H1 (cell line): ENCODE results near the gene DNM2. TPM values are rescaled to one million over a fixed set of nuclear protein-coding genes. Genes with fewer than 3 reads are reported as not detected.
"Not testable (repeated sequence)": the region's sequence is repeated elsewhere in the genome, so short reads cannot be mapped to it uniquely, and the experiment has no call there.

Experiments
- CTCF ChIA-PET: fragments of 300-600 bp; sonication (Branson Sonifier 250); formaldehyde crosslinking; loops from one replicate; lab custom pipeline; 2021; ENCODE audit not compliant: partially characterized antibody; lab: Charles Lee
- POLR2A ChIA-PET: fragments of 300-600 bp; sonication (Branson Sonifier 250); formaldehyde crosslinking; loops from one replicate; lab custom pipeline; 2021; ENCODE audit warnings: inconsistent platforms; ENCODE audit not compliant: partially characterized antibody; lab: Charles Lee
- DNase-seq, 2 experiments: peaks; one replicate each; pipeline versions ENCODE4 v3.0.0 to v3.0.0-alpha.2; 2010 to 2022; ENCODE audit warnings: low spot score in 2 of 2, low read depth in 1 of 2, mixed read lengths in 1 of 2
- FAIRE-seq: peaks from 2 replicates; lab custom pipeline; 2011; peaks lifted over from hg19 to GRCh38; lab: Jason Lieb, UNC
- H2AFZ ChIP-seq: 2 replicates; pipeline ENCODE4 v1.8.1; 2012; ENCODE audit warnings: low read length, inconsistent platforms
- H2AK5ac ChIP-seq: 2 replicates; pipeline ENCODE4 v1.6.1; 2013; ENCODE audit warnings: low read depth, low read length
- H2BK120ac ChIP-seq: replicated peaks from 2 replicates; pipeline ENCODE3; 2013; ENCODE audit warnings: low read depth, low read length, inconsistent platforms
- H2BK12ac ChIP-seq: 2 replicates; pipeline ENCODE4 v1.6.1; 2013; ENCODE audit warnings: low read depth, low read length
- H2BK15ac ChIP-seq: 2 replicates; pipeline ENCODE4 v1.6.1; 2013; ENCODE audit warnings: low read length
- H2BK20ac ChIP-seq: 2 replicates; pipeline ENCODE4 v1.6.1; 2013; ENCODE audit warnings: low read length
- H2BK5ac ChIP-seq: 2 replicates; pipeline ENCODE4 v1.6.1; 2013; ENCODE audit warnings: low read depth, low read length
- H3K14ac ChIP-seq: 2 replicates; pipeline ENCODE4 v1.6.1; 2013; ENCODE audit warnings: inconsistent platforms; ENCODE audit not compliant: insufficient read length
- H3K18ac ChIP-seq: 2 replicates; pipeline ENCODE4 v1.6.1; 2013; ENCODE audit warnings: low read length; ENCODE audit errors: extremely low read depth
- H3K23ac ChIP-seq: 2 replicates; pipeline ENCODE4 v1.6.1; 2013; ENCODE audit warnings: inconsistent platforms; ENCODE audit not compliant: insufficient read length
- H3K23me2 ChIP-seq: 2 replicates; pipeline ENCODE4 v1.6.1; 2013; ENCODE audit warnings: low read depth, low read length
- H3K27ac ChIP-seq: 2 replicates; pipeline ENCODE4 v1.6.1; 2011; ENCODE audit warnings: low read depth, low read length, inconsistent platforms
- H3K27me3 ChIP-seq, 4 experiments: replicated peaks in 1 of 4; 1 replicate in 1 of 4; 2 replicates in 3 of 4; pipeline versions ENCODE4 v1.6.1 to v1.8.1; 2011 to 2013; ENCODE audit warnings: low read length in 3 of 4, mild to moderate bottlenecking in 3 of 4, inconsistent platforms in 2 of 4, mixed read lengths in 2 of 4, moderate library complexity in 1 of 4; ENCODE audit not compliant: control insufficient read depth in 3 of 4, insufficient read depth in 3 of 4; ENCODE audit errors: extremely low read depth in 1 of 4
- H3K36me3 ChIP-seq, 4 experiments: 2 replicates each; pipeline versions ENCODE4 v1.6.1 to v1.8.1; 2011 to 2013; ENCODE audit warnings: mild to moderate bottlenecking in 4 of 4, low read length in 3 of 4, moderate library complexity in 2 of 4, control low read depth in 1 of 4, inconsistent platforms in 1 of 4; ENCODE audit not compliant: insufficient read depth in 4 of 4, control insufficient read depth in 2 of 4
- H3K4ac ChIP-seq: replicated peaks from 2 replicates; pipeline ENCODE3; 2013; ENCODE audit warnings: low read length, low read depth, mixed read lengths, inconsistent platforms; ENCODE audit not compliant: insufficient read length
- H3K4me1 ChIP-seq, 4 experiments: replicated peaks in 1 of 4; 1 replicate in 1 of 4; 2 replicates in 3 of 4; pipeline versions ENCODE4 v1.6.1 to v1.8.1; 2011 to 2013; ENCODE audit warnings: low read length in 3 of 4, inconsistent platforms in 2 of 4, mixed read lengths in 1 of 4; ENCODE audit not compliant: insufficient read depth in 4 of 4, control insufficient read depth in 3 of 4
- H3K4me2 ChIP-seq, 2 experiments: 2 replicates each; pipeline versions ENCODE4 v1.6.1 to v1.8.1; 2011 to 2013; ENCODE audit warnings: low read depth in 2 of 2, low read length in 2 of 2, control low read depth in 1 of 2, inconsistent platforms in 1 of 2, mild to moderate bottlenecking in 1 of 2; ENCODE audit not compliant: insufficient read depth in 1 of 2
- H3K4me3 ChIP-seq, 4 experiments: fragments of 200-600, 300-600 bp in 1 of 4; sonication (generic), shearing (Covaris generic), sonication (Bioruptor Twin) in 1 of 4; 2 replicates each; pipeline versions ENCODE4 v1.5.1 to v1.8.1; 2011 to 2016; ENCODE audit warnings: low read length in 4 of 4, low read depth in 3 of 4, control low read depth in 2 of 4, inconsistent platforms in 2 of 4, mild to moderate bottlenecking in 2 of 4, mixed read lengths in 1 of 4, moderate library complexity in 1 of 4; ENCODE audit not compliant: insufficient read depth in 2 of 4; ENCODE audit errors: extremely low read depth in 1 of 4
- H3K56ac ChIP-seq: replicated peaks from 2 replicates; pipeline ENCODE3; 2013; ENCODE audit warnings: low read depth, mild to moderate bottlenecking, mixed read lengths, low read length, inconsistent platforms; ENCODE audit not compliant: insufficient read length
- H3K79me1 ChIP-seq: 2 replicates; pipeline ENCODE4 v1.6.1; 2013; ENCODE audit warnings: low read depth, low read length, control low read depth
- H3K79me2 ChIP-seq, 2 experiments: 2 replicates each; pipeline versions ENCODE4 v1.6.1 to v1.8.1; 2012 to 2013; ENCODE audit warnings: low read length in 2 of 2, mild to moderate bottlenecking in 2 of 2, inconsistent platforms in 1 of 2; ENCODE audit not compliant: insufficient read depth in 2 of 2, control insufficient read depth in 1 of 2
- H3K9ac ChIP-seq, 4 experiments: replicated peaks in 1 of 4; 1 replicate in 1 of 4; 2 replicates in 3 of 4; pipeline versions ENCODE4 v1.6.1 to v1.8.1; 2011 to 2013; ENCODE audit warnings: low read depth in 3 of 4, low read length in 3 of 4, control low read depth in 2 of 4, mild to moderate bottlenecking in 2 of 4, moderate library complexity in 2 of 4, inconsistent platforms in 1 of 4; ENCODE audit errors: extremely low read depth in 1 of 4
- H3K9me3 ChIP-seq, 2 experiments: 2 replicates each; pipeline versions ENCODE4 v1.6.1 to v1.8.1; 2012 to 2013; ENCODE audit warnings: mild to moderate bottlenecking in 2 of 2, moderate library complexity in 2 of 2, control low read depth in 1 of 2, inconsistent platforms in 1 of 2, low read depth in 1 of 2, low read length in 1 of 2, mixed read lengths in 1 of 2; ENCODE audit not compliant: insufficient read depth in 2 of 2
- H4K20me1 ChIP-seq, 2 experiments: replicated peaks in 1 of 2; 2 replicates each; pipeline versions ENCODE3 to v1.8.1; 2011 to 2013; ENCODE audit warnings: inconsistent platforms in 2 of 2, low read length in 2 of 2, mild to moderate bottlenecking in 1 of 2; ENCODE audit not compliant: insufficient read depth in 2 of 2, control insufficient read depth in 1 of 2
- H4K5ac ChIP-seq: 2 replicates; pipeline ENCODE4 v1.6.1; 2013; ENCODE audit warnings: low read length, low read depth, mixed read lengths, inconsistent platforms; ENCODE audit not compliant: insufficient read length
- H4K8ac ChIP-seq: 2 replicates; pipeline ENCODE4 v1.8.0; 2013; ENCODE audit warnings: mild to moderate bottlenecking, moderate library complexity, low read length, inconsistent platforms; ENCODE audit not compliant: insufficient read depth; ENCODE audit errors: extremely low read depth
- H4K91ac ChIP-seq: replicated peaks from 2 replicates; pipeline ENCODE3; 2013; ENCODE audit warnings: low read length, mixed read lengths, inconsistent platforms; ENCODE audit not compliant: insufficient read length
- WGBS, 2 experiments: shearing (Covaris generic) in 1 of 2; methylation state at CpG; one replicate each; pipeline versions ENCODE4 v1.1.6 to v1.1.7; 2013 to 2015; ENCODE audit warnings: low lambda C conversion rate in 2 of 2, mixed read lengths in 2 of 2, inconsistent platforms in 1 of 2, low coverage in 1 of 2, missing lambda C conversion rate in 1 of 2; ENCODE audit not compliant: insufficient replicate concordance in 2 of 2, insufficient coverage in 1 of 2, insufficient read length in 1 of 2; ENCODE audit errors: extremely low coverage in 1 of 2, missing lambda C conversion rate in 1 of 2; 5-methylcytosine and 5-hydroxymethylcytosine counted together
- polyA plus RNA-seq, 7 experiments: library from polyadenylated mRNA; depleted of rRNA in 3 of 7; stranded (reverse) in 5 of 7; unstranded in 2 of 7; fragments of >200 nt in 5 of 7; fragments of 200-250 nt in 2 of 7; gene quantifications; 1 replicate in 5 of 7; 2 replicates in 1 of 7; 4 replicates in 1 of 7; pipeline versions ENCODE4 v1.2.1 to v1.2.3, GENCODE V29; 2011 to 2013; ENCODE audit warnings: missing spikeins in 2 of 7, mixed read lengths in 2 of 7
- total RNA-seq: library from RNA; stranded (reverse); fragmentation: NEBNext Ultra II Directional; extraction: Animal tissue kit (Norgen Biotek cat#: 25700); gene quantifications from 2 replicates; pipeline ENCODE4 v1.2.1, GENCODE V29; 2021

DNM2 gene
- total and polyA plus RNA-seq, 2 of the 8 experiments (the other 6 are each of a cell fraction or from before 2014, with no cell fraction given): 61.9 to 120 TPM

- H4K5ac ChIP-seq, H2BK20ac ChIP-seq, H2BK15ac ChIP-seq, H3K27me3 ChIP-seq, H3K4ac ChIP-seq, H2AK5ac ChIP-seq, H4K20me1 ChIP-seq, H3K23ac ChIP-seq, H3K18ac ChIP-seq, H3K4me3 ChIP-seq, H2AFZ ChIP-seq, H2BK5ac ChIP-seq, H3K4me2 ChIP-seq, H3K36me3 ChIP-seq, FAIRE-seq, DNase-seq, H3K23me2 ChIP-seq, H3K9ac ChIP-seq, H2BK12ac ChIP-seq, H2BK120ac ChIP-seq, H3K9me3 ChIP-seq, H4K8ac ChIP-seq, H3K14ac ChIP-seq, H3K4me1 ChIP-seq, H3K79me2 ChIP-seq, H3K79me1 ChIP-seq, H3K27ac ChIP-seq, H3K56ac ChIP-seq, H4K91ac ChIP-seq: not testable (repeated sequence)
- ChIA-PET CTCF (interaction anchor here (0.6 to 21.2 kb wide), 13 partner anchors 9 to 748 kb away, joined by 3 to 249 read pairs (median 4); partner anchors contain the start of gene TMED1), POLR2A (interaction anchor here (0.6 to 3.2 kb wide), 3 partner anchors 11 to 139 kb away, joined by 3 to 22 read pairs (median 3); partner anchors contain the start of gene TMED1)
- WGBS, 2 experiments: 100% methylated on average over 1 of the region's 1 CpG; no CpG with 5 or more reads in 1 of the 2 experiments
Measured at GRCh38 chr19:10856899-10857298, 139.0 kb downstream of the DNM2 start.
